ENCODE data around the gene CKMT1A. TPM values are rescaled to one million over a fixed set of nuclear protein-coding genes. Genes with fewer than 3 reads are reported as not detected.
"Not testable (repeated sequence)": the region's sequence is repeated elsewhere in the genome, so short reads cannot be mapped to it uniquely, and the experiment has no call there.

CKMT1A gene
- total RNA-seq (2014; rRNA removed; shearing (Covaris generic)) = 1.2 TPM in 2 replicates
- polyA plus RNA-seq (2014; cell fraction: nucleus; rRNA removed) = 0.74 and 3.9 TPM in 2 replicates

GRCh38 chr15:43693148-43694022, at the start of gene CKMT1A:
TSS of gene CKMT1A (plus strand) at chr15:43693859. CDS start at chr15:43694051, 192 bp downstream.
- not testable (repeated sequence) for DNase-seq (ENCODE audit: extremely low read depth, low read depth)

DNA sequence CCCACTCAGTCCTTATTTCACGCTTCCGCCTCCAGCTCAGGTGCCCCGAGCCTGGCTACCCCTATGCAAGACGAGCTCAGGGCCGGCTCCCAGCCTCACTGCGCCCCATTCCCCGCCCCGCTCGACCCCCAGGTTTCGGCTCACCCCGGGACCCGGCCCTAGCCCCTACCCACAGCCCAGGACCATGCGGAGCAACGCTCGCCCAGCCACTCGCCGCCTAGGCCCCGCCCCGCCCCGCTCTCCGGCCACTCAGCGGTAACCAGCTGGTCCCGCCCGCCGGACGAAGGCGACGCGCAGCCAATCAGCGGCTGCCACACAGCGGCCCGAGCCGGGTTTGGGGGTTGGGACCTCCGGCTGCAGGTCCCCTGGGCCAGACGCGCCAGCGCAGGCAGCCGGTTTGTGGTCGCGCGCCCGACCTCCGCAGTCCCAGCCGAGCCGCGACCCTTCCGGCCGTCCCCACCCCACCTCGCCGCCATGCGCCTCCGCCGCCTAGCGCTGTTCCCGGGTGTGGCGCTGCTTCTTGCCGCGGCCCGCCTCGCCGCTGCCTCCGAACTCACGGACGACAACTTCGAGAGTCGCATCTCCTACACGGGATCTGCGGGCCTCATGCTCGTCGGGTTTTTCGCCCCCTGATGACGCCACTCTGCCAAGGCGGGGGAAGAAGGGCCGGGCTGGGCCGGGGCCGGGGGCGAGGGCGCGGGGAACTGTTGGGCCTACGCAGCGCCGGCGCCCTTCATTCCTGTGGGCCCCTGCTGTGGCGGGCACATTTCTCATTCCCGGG, 44.8 kb upstream of the CKMT1A start, which contains the start of gene CATSPER2:
CATSPER2 (minus strand) TSS at position 196 of the 781 bp plus-strand sequence. CDS start 783 bp downstream, outside the sequence.
- DNase-seq (ENCODE audit: extremely low read depth, low read depth) = no peak

GRCh38 chr15:43649430-43649926, 44.2 kb upstream of the CKMT1A start:
- not testable (repeated sequence) for DNase-seq (ENCODE audit: extremely low read depth, low read depth)

DNA sequence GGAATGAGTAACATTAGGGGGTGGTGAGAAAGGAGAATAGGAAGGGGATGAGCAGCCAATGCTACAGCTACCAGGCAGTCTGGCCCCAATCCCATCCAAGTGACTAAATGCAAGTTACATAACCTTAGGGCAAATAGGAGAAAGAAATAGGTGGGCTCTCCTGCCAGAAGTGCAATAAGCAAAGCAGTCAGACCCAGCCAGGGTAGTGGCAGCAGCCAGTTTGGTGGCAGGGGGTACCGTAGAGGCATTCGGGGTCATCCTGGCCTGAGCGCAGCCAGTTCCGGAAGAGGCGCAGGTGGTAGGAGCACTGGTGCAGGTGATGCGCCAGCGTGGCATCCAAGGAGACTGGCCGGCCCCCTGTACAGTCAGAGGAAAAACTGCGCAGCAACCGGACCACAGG, 33.9 kb upstream of the CKMT1A start:
- not testable (repeated sequence) for DNase-seq (ENCODE audit: extremely low read depth, low read depth)

DNA sequence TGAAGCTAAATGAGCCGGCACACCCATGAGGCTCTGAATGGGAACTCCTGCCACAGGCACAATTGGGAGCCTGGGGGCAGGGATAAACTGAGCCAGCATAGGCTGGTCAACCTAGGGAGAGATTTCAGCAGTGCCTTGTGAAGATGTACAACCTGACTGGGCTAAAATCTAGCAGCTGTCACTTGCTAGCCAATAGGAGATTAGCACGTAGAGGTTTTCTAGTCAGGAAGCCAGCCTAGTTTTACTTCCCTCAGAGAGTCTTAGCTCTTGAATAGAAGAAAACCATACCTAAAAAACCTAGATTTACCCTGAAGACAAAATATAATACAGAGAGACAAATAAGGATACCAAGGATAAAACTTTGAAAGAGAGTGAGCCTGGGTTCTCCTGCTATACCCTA, 31.4 kb upstream of the CKMT1A start:
- not testable (repeated sequence) for DNase-seq (ENCODE audit: extremely low read depth, low read depth)

DNA sequence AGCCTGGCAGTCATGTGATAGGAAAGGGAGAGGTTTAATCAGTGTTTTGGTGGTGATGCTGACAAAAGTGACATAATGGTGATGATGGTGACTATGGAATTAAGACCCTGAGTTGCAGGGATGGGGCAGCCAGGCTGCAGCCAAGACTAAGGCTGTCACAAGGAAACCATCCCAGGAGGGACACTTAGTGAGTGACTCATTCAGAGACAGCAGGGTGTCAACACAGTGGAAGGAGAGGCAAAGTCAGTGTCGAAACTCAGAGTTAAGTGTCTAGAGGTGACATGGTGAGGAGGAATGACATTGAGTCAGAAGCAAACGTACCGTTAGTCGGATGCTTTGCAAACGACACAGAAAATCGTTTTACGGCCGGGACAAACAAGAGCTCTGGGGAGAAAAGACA, 30.3 kb upstream of the CKMT1A start:
- DNase-seq (ENCODE audit: extremely low read depth, low read depth) = not testable (repeated sequence)

GRCh38 chr15:43666177-43666576, 27.5 kb upstream of the CKMT1A start:
- DNase-seq (ENCODE audit: extremely low read depth, low read depth) = not testable (repeated sequence)

- not testable (repeated sequence) for DNase-seq (ENCODE audit: extremely low read depth, low read depth)
Measured at GRCh38 chr15:43674175-43674574, 19.5 kb upstream of the CKMT1A start.

- not testable (repeated sequence) for DNase-seq (ENCODE audit: extremely low read depth, low read depth)
Measured at GRCh38 chr15:43689604-43690301, 3.9 kb upstream of the CKMT1A start.

- not testable (repeated sequence) for DNase-seq (ENCODE audit: extremely low read depth, low read depth)
Measured at GRCh38 chr15:43692679-43693078, 980 bp upstream of the CKMT1A start.

DNA sequence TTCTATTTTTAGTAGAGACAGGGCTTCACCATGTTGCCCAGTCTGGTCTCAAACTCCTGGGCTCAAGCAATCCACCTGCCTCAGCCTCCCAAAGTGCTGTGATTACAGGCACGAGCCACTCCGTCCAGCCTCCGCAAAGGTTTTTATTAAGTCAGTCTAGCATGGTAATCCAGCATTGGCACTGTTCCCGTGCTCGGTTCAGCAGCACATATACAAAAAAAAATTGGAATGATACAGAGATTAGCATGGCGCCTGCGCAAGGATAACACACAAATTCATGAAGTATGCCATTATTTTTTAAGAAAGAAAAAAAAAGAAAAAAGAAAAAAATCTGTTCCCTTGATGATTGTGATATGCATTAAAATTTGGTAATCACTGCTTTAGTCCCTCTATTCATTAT, 8.5 kb downstream of the CKMT1A start:
- no peak for DNase-seq (ENCODE audit: extremely low read depth, low read depth)

DNA sequence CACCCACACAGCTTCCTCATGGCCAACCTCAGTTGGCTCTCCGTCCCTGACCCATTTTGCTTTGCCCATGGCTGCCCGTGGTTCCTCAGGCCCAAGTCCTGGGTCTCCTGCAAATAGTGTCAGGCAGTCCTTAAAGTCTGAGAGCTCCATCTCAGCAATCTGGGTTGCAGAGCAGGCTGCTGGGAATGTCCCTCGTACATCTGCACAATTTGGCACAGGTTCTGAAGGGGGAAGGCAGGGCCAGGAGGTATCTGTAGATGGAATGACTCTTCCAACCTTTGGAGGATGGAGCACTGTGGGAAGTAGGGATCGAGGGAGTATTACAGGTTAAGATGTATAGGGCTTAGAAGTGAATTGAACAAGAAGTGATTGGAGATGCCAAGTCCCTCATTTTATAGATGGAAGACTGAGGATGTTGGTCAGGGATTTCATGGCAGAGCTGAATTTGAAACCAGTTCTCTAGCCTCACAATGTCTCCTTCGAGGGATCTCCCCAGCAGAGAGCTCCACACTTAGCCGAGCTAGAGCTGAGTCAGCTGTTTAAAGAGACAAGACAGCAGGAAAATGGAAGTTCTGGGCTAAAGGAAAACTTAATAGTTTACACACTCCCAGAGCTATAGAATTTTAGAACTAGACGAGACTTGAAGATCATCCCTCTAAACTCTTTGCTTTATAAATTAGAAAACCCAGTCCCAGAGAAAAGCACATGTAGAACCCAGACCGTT, 9.2 kb downstream of the CKMT1A start:
- DNase-seq (ENCODE audit: extremely low read depth, low read depth) = no peak

DNA sequence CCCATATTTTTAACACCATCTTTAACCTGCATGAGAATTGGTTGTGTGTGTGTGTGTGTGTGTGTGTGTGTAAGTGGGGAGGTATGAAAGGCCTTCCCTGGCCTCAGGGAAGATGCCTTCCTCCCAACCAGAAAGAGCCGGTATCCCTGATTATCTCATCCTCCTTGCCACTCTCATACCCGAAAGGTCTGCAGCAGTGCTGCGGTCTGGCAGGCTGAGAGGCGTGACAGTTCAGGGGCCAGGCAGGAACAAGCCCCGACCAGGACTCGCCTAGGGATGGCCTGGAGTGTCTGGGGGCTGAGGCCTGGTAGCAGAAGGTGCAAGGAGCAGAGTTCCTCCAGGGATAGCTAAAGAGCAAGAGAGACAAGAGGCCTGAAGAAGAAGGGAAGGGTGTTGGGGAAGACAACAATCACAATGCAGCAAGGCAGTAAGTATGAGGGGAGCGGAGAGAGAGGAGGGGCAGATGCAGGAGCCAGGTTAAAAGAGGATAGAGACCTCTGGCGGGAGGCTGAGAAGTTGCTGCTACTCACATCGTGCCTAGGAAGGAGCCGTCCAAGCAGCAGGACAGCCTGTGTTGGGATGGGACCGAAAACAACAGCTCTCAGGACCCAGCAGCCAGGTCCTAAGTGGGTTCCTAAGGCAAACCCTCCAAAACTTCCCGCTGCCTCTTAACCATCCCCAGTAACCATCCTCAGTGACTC, 16.9 kb downstream of the CKMT1A start:
- not testable (repeated sequence) for DNase-seq (ENCODE audit: extremely low read depth, low read depth)

GRCh38 chr15:43723151-43723550, 29.5 kb downstream of the CKMT1A start:
- DNase-seq (ENCODE audit: extremely low read depth, low read depth) = no peak

GRCh38 chr15:43726306-43726705, 32.6 kb downstream of the CKMT1A start:
- not testable (repeated sequence) for DNase-seq (ENCODE audit: extremely low read depth, low read depth)

DNA sequence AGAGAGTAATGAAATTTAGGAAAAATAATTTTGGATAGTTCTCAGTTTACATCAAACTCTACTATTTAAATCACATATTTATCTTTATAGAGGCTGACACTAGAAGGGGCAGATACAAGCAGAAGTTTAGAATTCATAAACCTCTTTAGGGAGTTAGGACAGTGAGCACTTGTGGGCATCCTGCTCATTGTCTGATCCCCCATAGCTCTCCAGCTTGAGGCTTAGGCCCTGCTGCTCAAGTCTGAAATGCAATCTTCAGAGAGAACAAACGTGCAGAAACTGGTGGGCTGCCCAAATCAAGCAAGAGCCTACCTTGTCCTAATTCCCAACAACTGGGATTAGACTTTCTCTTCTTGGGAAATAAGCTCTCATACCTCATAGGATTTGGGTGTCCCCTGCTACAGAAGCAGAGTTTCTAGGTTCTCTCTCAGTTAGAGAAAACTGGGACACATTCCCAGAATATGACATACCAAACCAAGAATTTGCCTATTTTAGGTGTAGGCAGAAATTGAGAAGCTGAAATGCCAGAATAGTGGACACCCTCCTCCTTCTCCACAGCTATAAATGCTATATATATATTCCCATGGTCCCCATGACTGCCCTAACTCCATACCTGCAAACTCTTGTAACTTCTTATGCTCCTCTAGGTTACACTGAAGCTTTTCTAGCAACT, 34.5 kb downstream of the CKMT1A start:
- DNase-seq (ENCODE audit: extremely low read depth, low read depth) = not testable (repeated sequence)

DNA sequence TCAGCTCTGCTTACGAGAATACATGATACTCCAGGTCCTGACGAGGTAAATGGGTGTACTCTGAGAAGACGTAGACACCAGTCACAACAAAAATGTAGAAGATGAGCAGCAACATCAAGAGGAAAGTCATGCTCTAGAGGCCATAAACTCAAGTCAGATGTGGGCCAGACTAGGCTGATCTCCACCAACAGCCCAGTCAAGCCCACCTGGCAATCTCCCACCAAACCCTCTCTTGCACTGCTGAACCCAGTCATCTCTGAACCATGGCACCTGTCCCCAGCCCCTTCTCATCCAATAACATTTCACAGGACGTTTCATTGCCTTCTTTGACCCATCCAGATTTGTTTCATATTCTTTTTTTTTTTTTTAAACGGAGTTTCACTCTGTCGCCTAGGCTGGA, 41.8 kb downstream of the CKMT1A start:
- DNase-seq (ENCODE audit: extremely low read depth, low read depth) = no peak

DNA sequence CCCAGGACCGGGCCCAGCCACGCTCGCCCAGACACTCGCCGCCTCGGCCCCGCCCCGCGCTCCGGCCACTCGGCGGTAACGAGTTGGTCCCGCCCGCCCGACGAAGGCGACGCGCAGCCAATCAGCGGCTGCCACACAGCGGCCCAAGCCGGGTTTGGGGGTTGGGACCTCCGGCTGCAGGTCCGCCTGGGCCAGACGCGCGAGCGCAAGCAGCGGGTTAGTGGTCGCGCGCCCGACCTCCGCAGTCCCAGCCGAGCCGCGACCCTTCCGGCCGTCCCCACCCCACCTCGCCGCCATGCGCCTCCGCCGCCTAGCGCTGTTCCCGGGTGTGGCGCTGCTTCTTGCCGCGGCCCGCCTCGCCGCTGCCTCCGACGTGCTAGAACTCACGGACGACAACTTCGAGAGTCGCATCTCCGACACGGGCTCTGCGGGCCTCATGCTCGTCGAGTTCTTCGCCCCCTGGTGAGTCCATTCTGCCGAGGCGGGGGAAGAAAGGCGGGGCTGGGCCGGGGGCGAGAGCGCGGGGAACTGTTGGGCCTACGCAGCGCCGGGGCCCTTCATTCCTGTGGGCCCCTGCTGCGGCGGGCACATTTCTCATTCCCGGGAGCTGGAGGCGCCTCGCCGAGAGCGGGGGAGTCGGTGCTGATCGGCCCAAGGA, 52.7 kb downstream of the CKMT1A start, which contains the start of gene PDIA3:
PDIA3 (plus strand) TSS at position 194 of the 658 bp plus-strand sequence; CDS start at position 296, 102 bp downstream.
- peak; percentile 84 for DNase-seq (ENCODE audit: extremely low read depth, low read depth)

All from NCI-H460 (cell line).